Ishikawa (cell line): ENCODE data around the gene SIVA1.

Experiments used
- CEBPB ChIP-seq: IDR thresholded peaks from 2 replicates; pipeline ENCODE4 v1.6.1; 2012
- CREB1 ChIP-seq: IDR thresholded peaks from 2 replicates; pipeline ENCODE4 v1.6.1; 2012; ENCODE audit warnings: low read depth
- EGR1 ChIP-seq: IDR thresholded peaks from 2 replicates; pipeline ENCODE4 v1.6.1; 2012
- EP300 ChIP-seq: IDR thresholded peaks from 2 replicates; pipeline ENCODE4 v1.6.1; 2012; ENCODE audit warnings: borderline replicate concordance
- FOXM1 ChIP-seq: IDR thresholded peaks from 2 replicates; pipeline ENCODE4 v1.6.1; 2012; ENCODE audit warnings: low read depth, borderline replicate concordance
- NFIC ChIP-seq: IDR thresholded peaks from 2 replicates; pipeline ENCODE4 v1.6.1; 2012
- RAD21 ChIP-seq: IDR thresholded peaks from 2 replicates; pipeline ENCODE4 v1.6.1; 2012; ENCODE audit warnings: low read depth
- TAF1 ChIP-seq: IDR thresholded peaks from 2 replicates; pipeline ENCODE4 v1.6.1; 2012; ENCODE audit warnings: low read depth, mild to moderate bottlenecking
- TCF12 ChIP-seq: IDR thresholded peaks from 2 replicates; pipeline ENCODE4 v1.6.1; 2012; ENCODE audit warnings: low read depth
- TEAD4 ChIP-seq: IDR thresholded peaks from 2 replicates; pipeline ENCODE4 v1.6.1; 2012
- YY1 ChIP-seq: IDR thresholded peaks from 2 replicates; pipeline ENCODE4 v1.6.1; 2012; ENCODE audit warnings: low read depth
- ZBTB7A ChIP-seq: IDR thresholded peaks from 2 replicates; pipeline ENCODE4 v1.6.1; 2012; ENCODE audit warnings: low read depth
- TF ChIP-seq, protein P1 (sequence below): IDR thresholded peaks from 2 replicates; pipeline ENCODE4 v1.6.1; 2012; ENCODE audit warnings: low read depth, mild to moderate bottlenecking
- TF ChIP-seq, protein P2 (sequence below): IDR thresholded peaks from 2 replicates; pipeline ENCODE4 v1.6.1; 2012
- TF ChIP-seq, protein P3 (sequence below): IDR thresholded peaks from 2 replicates; pipeline ENCODE4 v1.6.1; 2012

The SIVA1 gene

DNA sequence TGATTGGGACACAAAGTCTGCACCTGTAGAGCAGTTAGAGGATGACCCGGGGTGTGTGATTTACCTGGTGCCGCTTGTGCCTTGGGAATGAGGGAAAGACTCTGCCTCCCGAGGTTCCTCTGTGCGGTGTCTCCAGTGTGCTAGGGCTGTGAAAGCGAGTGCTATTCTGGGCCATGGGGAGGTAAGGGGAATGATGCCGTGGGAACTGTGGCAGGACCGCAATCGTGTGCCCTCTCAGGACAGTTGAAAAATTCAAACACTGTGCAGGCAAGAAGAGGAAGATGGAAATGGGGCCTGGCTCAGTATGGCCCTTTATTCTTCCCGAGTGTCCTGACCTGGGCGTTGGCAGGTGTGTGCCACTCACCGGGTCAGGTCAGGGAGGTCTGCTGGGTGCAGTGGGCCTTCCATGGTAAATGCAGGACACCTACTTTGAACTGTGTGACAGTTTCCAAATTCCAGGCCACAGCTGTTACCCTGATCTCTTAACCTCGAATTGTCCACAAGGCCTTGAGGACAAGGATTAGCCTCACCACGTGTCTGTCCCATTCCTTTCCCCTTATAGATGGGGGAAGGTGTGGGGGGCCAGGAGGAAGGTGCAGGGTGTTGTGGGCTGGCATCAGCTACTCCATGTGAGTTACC lies 1.4 kb downstream of the SIVA1 start:
- TF ChIP-seq, protein P1, sequence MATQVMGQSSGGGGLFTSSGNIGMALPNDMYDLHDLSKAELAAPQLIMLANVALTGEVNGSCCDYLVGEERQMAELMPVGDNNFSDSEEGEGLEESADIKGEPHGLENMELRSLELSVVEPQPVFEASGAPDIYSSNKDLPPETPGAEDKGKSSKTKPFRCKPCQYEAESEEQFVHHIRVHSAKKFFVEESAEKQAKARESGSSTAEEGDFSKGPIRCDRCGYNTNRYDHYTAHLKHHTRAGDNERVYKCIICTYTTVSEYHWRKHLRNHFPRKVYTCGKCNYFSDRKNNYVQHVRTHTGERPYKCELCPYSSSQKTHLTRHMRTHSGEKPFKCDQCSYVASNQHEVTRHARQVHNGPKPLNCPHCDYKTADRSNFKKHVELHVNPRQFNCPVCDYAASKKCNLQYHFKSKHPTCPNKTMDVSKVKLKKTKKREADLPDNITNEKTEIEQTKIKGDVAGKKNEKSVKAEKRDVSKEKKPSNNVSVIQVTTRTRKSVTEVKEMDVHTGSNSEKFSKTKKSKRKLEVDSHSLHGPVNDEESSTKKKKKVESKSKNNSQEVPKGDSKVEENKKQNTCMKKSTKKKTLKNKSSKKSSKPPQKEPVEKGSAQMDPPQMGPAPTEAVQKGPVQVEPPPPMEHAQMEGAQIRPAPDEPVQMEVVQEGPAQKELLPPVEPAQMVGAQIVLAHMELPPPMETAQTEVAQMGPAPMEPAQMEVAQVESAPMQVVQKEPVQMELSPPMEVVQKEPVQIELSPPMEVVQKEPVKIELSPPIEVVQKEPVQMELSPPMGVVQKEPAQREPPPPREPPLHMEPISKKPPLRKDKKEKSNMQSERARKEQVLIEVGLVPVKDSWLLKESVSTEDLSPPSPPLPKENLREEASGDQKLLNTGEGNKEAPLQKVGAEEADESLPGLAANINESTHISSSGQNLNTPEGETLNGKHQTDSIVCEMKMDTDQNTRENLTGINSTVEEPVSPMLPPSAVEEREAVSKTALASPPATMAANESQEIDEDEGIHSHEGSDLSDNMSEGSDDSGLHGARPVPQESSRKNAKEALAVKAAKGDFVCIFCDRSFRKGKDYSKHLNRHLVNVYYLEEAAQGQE, result no peak
- TF ChIP-seq CEBPB (no peak), CREB1 (no peak), EGR1 (no peak)

DNA sequence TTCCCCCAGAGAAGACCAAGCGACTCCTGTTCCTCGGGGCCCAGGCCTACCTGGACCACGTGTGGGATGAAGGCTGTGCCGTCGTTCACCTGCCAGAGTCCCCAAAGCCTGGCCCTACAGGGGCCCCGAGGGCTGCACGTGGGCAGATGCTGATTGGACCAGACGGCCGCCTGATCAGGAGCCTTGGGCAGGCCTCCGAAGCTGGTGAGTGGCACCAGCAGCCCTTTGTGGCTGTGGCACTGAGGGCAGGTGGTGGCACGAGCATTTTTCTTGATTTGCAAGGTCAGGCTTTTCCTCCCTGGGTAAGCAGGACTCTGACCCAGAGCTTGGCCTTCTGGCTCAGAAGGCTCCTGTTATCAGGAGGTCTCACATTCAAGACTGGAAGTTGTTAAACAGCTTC lies 2.7 kb downstream of the SIVA1 start:
- TF ChIP-seq CEBPB (no peak), CREB1 (no peak)
- TF ChIP-seq, protein P1, result no peak

DNA sequence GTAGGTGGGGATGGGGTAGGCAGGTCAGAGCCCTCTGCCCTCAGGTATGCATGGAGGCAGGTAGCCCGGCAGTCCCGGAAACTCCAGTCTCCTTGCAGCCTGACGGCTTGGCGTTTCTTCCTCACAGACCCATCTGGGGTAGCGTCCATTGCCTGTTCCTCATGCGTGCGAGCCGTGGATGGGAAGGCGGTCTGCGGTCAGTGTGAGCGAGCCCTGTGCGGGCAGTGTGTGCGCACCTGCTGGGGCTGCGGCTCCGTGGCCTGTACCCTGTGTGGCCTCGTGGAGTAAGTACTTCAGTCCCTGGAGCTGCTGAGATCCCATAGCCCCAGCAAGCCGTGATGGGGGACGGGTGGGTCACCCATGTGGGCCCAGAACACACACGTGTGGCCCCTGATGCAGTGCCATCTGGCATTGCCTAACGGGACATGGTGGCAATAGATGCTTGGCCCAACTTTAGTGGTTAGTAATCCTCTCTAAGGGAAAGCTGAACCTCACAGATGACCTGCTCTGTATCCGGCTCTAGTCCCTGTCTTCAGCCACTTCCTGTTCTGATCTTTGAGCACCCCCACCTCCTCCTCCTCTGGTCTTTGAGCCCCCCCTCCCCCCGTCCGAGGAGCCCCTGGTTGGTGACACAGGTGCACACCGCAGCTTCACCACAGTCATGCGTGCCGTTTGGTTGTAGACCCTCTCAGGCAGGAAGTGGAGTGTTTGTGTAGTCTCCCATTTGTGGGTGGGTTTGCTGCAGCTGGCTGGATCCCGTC lies 3.7 kb downstream of the SIVA1 start:
- TF ChIP-seq NFIC (no peak), EP300 (no peak)

DNA sequence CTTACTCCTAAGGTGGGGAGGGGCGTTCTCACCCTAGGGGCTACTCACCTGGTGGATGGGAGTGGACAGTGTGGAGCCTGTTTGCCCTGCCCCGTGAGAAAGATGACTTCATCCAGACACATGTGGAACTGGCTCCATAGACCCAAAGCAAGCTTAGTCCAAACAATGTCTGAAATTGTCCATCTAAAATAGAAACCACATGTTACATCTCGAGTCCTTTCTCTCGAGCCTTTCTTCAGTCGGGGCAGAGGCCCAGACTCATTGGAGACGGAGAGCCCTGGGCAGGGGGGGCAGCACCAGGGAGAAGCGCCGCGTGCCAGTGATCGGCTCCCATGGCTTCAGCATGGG lies 4.3 kb downstream of the SIVA1 start:
- TF ChIP-seq, protein P2, sequence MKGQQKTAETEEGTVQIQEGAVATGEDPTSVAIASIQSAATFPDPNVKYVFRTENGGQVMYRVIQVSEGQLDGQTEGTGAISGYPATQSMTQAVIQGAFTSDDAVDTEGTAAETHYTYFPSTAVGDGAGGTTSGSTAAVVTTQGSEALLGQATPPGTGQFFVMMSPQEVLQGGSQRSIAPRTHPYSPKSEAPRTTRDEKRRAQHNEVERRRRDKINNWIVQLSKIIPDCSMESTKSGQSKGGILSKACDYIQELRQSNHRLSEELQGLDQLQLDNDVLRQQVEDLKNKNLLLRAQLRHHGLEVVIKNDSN, result no peak
- TF ChIP-seq NFIC (no peak), FOXM1 (no peak), RAD21 (no peak), CEBPB (no peak), CREB1 (no peak), EP300 (no peak), TEAD4 (no peak), TAF1 (no peak), ZBTB7A (no peak), YY1 (no peak)
- TF ChIP-seq, protein P3, sequence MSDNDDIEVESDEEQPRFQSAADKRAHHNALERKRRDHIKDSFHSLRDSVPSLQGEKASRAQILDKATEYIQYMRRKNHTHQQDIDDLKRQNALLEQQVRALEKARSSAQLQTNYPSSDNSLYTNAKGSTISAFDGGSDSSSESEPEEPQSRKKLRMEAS, result no peak
- TF ChIP-seq, protein P1, result no peak

DNA sequence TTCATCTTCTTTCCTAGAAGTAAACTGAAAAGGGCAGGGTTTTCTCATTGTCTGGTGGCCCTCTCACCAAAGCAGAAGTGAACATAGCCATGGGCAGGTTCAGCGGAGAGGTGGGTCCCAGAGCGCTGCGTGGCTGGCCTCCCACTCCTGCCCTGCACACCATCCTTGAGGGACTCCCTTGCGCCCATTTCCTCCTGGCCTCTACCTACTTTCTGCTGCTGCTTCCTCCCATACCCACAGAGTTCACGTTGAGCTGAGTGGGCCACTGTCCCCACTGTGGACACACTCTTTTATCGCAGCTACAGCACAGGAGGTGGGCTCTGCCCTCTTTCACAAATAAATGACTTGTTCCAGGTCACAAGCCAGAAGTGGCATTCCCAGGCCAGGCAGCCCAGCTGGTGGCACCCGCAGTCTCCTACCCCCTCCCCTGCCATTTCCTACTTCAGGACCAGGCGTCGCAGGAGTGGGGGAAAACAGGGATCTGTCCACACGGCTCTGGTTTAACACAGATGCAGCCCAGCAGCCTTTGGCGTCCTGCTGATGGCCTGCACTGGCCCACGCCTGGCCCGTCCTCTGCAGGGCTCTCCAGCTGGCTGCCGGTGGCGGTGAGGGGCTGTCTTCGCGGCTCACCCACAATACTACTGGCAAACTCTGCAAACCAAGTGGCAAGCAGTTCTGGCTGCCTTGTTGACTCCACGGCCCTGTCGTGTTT lies 4.9 kb downstream of the SIVA1 start:
- TF ChIP-seq YY1 (no peak), TAF1 (no peak), TCF12 (no peak), NFIC (no peak), CREB1 (no peak), FOXM1 (no peak), TEAD4 (no peak), RAD21 (no peak), EP300 (no peak), CEBPB (no peak), ZBTB7A (no peak), EGR1 (no peak)
- TF ChIP-seq, protein P3, result no peak
- TF ChIP-seq, protein P1, result no peak
- TF ChIP-seq, protein P2, result no peak
